K562 (cell line): ENCODE results near the gene CDC42EP2. TPM values are rescaled to one million over a fixed set of nuclear protein-coding genes. Genes with fewer than 3 reads are reported as not detected.

Experiments
- CBX2 ChIP-seq: fragments of 200-600 bp; sonication (generic); IDR thresholded peaks from one replicate; pipeline ENCODE4 v1.6.1; 2012; ENCODE audit warnings: mild to moderate bottlenecking, low read length, inconsistent platforms; ENCODE audit not compliant: insufficient read depth, poor library complexity, severe bottlenecking
- CHD4 ChIP-seq: fragments of 200-600 bp; sonication (generic); IDR thresholded peaks from 3 replicates; pipeline ENCODE4 v1.6.1; 2012; ENCODE audit warnings: low read depth, mild to moderate bottlenecking, mixed read lengths, low read length, inconsistent platforms; ENCODE audit not compliant: insufficient read depth, insufficient replicate concordance, poor library complexity, severe bottlenecking
- CLOCK ChIP-seq: fragments of 250-450 bp; sonication (Bioruptor Pico); IDR thresholded peaks from 2 replicates; pipeline ENCODE4 v1.4.0; 2020; ENCODE audit warnings: mild to moderate bottlenecking, moderate library complexity, borderline replicate concordance
- MEF2D ChIP-seq: conservative IDR thresholded peaks from 2 replicates; pipeline ENCODE4 v1.6.1; 2016; ENCODE audit warnings: low read depth, missing genetic modification characterization, missing compliant biosample characterization
- NR4A1 ChIP-seq, 2 experiments: fragments of 250-450 bp in 1 of 2; fragments of 450-650 bp in 1 of 2; sonication (Bioruptor Pico) in 1 of 2; IDR thresholded peaks; 2 replicates each; pipeline versions ENCODE4 v1.4.0 to v1.6.1; 2016 to 2020; ENCODE audit warnings: mild to moderate bottlenecking in 2 of 2, missing compliant biosample characterization in 1 of 2, missing genetic modification characterization in 1 of 2, moderate library complexity in 1 of 2
- PRDM10 ChIP-seq: fragments of 450-650 bp; IDR thresholded peaks from 2 replicates; pipeline ENCODE4 v1.6.1; 2018; ENCODE audit not compliant: partially characterized antibody
- ZNF41 ChIP-seq: fragments of 250-450 bp; sonication (Bioruptor Pico); conservative IDR thresholded peaks from 2 replicates; pipeline ENCODE4 v1.4.0; 2020; ENCODE audit warnings: mild to moderate bottlenecking
- ZNF586 ChIP-seq: fragments of 450-650 bp; formaldehyde crosslinking; conservative IDR thresholded peaks from 2 replicates; pipeline ENCODE4 v1.4.0; 2020; ENCODE audit warnings: mild to moderate bottlenecking, moderate library complexity
- polyA plus RNA-seq, 8 experiments: library from polyadenylated mRNA; depleted of rRNA in 4 of 8; stranded (reverse) in 5 of 8; unstranded in 3 of 8; fragments of >200 nt; fragmentation: Nextera tagmentation in 2 of 8; fragmentation: Illumina TruSeq in 1 of 8; extraction: Ambion mirVana in 2 of 8; extraction: Trizol in 1 of 8; gene quantifications; 2 replicates each; pipeline versions ENCODE4 v1.2.1 to v1.2.3, GENCODE V29; 2011 to 2014; ENCODE audit warnings: inconsistent platforms in 1 of 8, missing spikeins in 1 of 8
- total RNA-seq, 7 experiments: library from RNA; depleted of rRNA in 6 of 7; stranded (reverse); fragments of >200 nt in 6 of 7; fragmentation: Illumina TruSeq in 2 of 7; extraction: Trizol in 2 of 7; gene quantifications; 2 replicates each; pipeline versions ENCODE4 v1.2.1 to v1.2.3, GENCODE V29; 2011 to 2021; ENCODE audit warnings: low replicate concordance in 1 of 7
- TF ChIP-seq, protein P1 (sequence below): fragments of 450-650 bp; IDR thresholded peaks from 2 replicates; pipeline ENCODE4 v1.6.1; 2016
- TF ChIP-seq, protein P2 (sequence below): sonication (generic); formaldehyde crosslinking; IDR thresholded peaks from 2 replicates; pipeline ENCODE4 v1.8.0; 2022; ENCODE audit warnings: mild to moderate bottlenecking, missing genetic modification reagents, borderline replicate concordance

The CDC42EP2 gene
- total and polyA plus RNA-seq, 9 of the 15 experiments (the other 6 are each of a cell fraction or from before 2014, with no cell fraction given) = 0.27 to 3.5 (median 0.83) TPM; not detected in 1

GRCh38 chr11:65310736-65311135 lies 3.9 kb upstream of the CDC42EP2 start (continued):
- TF ChIP-seq PRDM10 (no peak), ZNF586 (CRISPR knock-in tag) (no peak), ZNF41 (CRISPR knock-in tag) (no peak), CBX2 (no peak), CHD4 (no peak), MEF2D (tag) (no peak), CLOCK (CRISPR knock-in tag) (no peak), NR4A1 (CRISPR knock-in tag; IDR thresholded peaks at IDR 0.05) (no peak), NR4A1 (tag; IDR thresholded peaks at IDR 0.05) (no peak)
- TF ChIP-seq, protein P1, sequence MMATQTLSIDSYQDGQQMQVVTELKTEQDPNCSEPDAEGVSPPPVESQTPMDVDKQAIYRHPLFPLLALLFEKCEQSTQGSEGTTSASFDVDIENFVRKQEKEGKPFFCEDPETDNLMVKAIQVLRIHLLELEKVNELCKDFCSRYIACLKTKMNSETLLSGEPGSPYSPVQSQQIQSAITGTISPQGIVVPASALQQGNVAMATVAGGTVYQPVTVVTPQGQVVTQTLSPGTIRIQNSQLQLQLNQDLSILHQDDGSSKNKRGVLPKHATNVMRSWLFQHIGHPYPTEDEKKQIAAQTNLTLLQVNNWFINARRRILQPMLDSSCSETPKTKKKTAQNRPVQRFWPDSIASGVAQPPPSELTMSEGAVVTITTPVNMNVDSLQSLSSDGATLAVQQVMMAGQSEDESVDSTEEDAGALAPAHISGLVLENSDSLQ = no peak
- TF ChIP-seq, protein P2, sequence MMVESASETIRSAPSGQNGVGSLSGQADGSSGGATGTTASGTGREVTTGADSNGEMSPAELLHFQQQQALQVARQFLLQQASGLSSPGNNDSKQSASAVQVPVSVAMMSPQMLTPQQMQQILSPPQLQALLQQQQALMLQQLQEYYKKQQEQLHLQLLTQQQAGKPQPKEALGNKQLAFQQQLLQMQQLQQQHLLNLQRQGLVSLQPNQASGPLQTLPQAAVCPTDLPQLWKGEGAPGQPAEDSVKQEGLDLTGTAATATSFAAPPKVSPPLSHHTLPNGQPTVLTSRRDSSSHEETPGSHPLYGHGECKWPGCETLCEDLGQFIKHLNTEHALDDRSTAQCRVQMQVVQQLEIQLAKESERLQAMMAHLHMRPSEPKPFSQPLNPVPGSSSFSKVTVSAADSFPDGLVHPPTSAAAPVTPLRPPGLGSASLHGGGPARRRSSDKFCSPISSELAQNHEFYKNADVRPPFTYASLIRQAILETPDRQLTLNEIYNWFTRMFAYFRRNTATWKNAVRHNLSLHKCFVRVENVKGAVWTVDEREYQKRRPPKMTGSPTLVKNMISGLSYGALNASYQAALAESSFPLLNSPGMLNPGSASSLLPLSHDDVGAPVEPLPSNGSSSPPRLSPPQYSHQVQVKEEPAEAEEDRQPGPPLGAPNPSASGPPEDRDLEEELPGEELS = no peak
